COLO668 (cell line): ENCODE data around the gene DARS1.

ENCODE experiments used
- DNase-seq: peaks from one replicate; lab custom pipeline; 2025; ENCODE audit not compliant: unreplicated experiment; lab: John Stamatoyannopoulos, UW

DARS1 gene

GRCh38 chr2:135985018-135985825, at the start of gene DARS1:
DARS1 (minus strand) TSS chr2:135985626; CDS start chr2:135985468, 158 bp downstream.
- peak; percentile 96 for DNase-seq

DNA sequence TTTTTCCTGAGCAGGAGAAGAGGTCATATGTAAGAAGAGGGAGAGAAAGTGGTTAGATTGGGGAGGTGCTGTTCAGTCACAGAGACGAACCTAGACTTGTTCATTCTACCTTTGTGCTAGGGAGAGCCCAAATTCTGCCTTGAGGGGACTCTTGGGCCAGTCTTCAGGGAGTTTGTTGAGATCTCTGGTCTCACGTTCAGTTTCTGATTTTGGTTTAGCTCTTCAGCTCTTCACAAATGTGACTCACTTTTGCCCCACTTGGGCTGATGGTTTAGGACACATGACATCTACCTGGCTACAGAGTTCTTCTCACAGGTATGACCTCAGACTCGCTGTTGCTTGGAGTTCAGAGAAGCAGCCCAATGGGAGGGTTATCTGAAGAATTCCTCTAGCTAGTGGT, 49.2 kb upstream of the DARS1 start:
- DNase-seq, result no peak

DNA sequence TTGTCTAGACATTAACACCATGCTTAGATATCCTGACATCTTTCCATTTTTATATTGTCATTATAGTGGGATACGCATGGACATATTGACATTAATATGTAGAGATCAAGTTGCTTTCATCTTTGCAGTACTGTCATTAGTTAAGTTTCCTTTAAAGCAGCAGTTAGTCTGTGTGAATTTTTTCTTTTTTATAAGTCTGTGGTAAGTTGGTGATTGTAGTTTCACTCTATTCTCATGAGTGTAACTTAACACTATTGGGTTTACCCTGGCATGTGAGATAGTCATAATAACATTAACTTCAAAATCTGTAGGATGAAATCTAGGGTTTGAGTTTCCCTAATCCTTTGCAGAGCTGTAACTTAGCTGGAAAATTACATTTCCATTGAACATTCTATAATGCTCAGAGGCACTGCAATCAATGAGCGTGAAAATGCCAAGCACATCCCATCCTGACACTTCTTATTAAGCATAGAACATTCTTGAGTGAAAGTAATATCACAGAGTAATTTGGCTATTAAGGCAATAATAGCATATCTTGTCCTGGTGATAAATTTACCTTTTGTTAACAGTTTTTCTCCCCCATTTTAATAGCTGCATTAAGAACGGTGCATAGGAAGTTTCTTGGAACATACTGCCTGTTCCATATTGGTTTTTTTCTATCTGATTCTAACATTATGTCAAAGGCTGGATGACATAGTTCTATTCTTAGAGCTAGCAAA, 47.5 kb upstream of the DARS1 start:
- no peak for DNase-seq

GRCh38 chr2:136032192-136032591, 46.8 kb upstream of the DARS1 start:
- no peak for DNase-seq

GRCh38 chr2:136031711-136032110, 46.3 kb upstream of the DARS1 start:
- DNase-seq, result no peak

DNA sequence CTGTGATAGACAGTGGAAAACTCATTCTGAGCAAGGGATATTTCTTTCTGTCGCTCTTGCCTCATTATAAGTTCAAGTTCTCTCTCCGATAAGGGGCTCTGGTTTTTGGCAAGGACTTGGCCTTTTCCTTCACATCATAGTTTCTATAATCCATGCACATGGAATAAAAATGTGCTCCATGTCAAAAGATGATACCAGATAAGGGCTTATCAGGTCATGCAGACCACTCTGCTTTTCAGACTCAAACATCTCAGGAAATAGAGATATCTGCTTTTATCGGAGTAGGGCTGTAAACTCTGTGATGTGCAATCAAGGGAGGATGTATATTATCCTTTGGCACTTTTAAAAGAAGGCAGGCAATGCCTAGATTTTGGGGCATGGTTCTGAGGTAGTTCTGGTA, 45.0 kb upstream of the DARS1 start:
- DNase-seq, result no peak

- DNase-seq, result no peak
Observed at GRCh38 chr2:136029149-136029548, 43.7 kb upstream of the DARS1 start.

DNA sequence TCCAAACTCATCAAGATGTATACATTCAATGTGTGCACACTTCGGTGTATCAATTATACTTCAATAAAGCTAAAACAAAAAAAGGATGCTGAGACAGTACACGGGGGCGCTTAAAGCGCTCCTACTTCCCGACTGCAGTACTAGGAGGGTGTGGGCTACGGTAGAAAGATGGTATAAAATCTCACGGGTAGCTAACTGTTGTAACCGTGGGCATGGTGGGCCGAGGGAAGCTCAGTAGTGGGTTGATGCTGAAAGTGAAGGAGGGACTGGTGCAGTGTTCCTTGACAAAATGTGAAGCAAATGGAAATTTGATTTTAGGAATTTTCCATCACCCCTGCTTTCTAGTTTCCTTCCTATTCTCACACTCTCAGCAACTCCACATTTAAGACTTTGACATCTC, 42.6 kb upstream of the DARS1 start:
- no peak for DNase-seq

- DNase-seq, result no peak
Observed at GRCh38 chr2:136027112-136027511, 41.7 kb upstream of the DARS1 start.

GRCh38 chr2:136025057-136025973, 39.9 kb upstream of the DARS1 start:
- DNase-seq, result peak; percentile 94

- DNase-seq, result no peak
Observed at GRCh38 chr2:136024616-136025015, 39.2 kb upstream of the DARS1 start.

- DNase-seq, result no peak
Observed at GRCh38 chr2:136024185-136024584, 38.8 kb upstream of the DARS1 start.

DNA sequence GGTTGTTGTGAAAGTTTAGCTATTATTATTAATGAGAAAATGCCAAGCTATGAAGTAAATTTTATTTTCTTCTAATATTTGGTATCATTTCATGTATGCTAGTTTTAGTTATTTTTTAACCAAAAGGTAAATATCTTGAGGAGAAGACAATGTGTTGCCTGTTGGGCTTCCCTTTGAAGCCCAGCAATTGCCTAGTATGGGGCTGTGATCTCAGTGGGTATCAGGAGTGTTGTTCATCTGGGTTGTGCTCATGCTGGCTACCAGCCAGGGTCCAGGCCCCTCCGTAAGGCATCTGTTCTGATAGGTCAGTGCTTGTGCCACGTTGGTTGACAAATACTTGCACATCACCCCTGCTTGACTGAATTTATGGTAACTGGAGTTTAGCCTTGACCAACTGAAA, 38.0 kb upstream of the DARS1 start:
- no peak for DNase-seq

GRCh38 chr2:136022396-136023146, 37.1 kb upstream of the DARS1 start:
- DNase-seq, result no peak

- no peak for DNase-seq
Observed at GRCh38 chr2:136021976-136022375, 36.5 kb upstream of the DARS1 start.

DNA sequence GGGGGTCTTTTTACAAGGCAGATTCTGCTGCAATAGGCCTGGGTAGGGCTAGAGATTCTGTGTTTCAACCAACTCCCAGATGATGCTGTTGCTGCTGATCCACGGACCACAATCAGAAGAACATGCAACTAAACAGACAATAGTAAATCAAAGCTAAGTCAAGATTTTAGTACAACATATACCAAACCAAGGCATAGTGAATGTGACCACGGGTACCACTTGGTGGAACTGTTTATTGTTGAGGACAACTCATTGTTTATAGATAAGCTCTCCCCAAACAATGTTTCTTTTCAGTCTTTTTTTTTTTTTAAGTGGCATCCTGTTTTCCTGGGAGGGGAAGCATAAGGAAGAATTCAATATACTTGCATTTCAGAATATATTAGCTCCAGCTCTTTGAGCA, 36.0 kb upstream of the DARS1 start:
- no peak for DNase-seq

DNA sequence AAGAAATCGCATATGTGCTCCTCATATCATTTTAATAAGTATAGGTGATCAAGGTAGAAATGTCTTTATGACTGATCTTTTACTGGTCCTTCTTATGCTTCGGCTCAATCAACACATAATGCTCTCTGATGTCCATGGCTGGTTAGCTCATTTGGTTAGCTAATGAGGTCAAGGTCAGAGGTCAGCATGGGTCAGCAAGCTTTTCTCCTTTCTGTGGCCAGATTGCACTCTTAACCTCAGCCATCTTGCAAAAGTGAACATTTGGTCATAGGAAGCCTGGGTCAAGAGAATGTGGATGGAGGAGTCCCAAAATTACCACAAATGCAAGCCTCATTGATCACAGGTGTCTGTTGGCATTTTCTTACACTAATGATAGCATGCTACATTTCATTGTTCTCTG, 35.4 kb upstream of the DARS1 start:
- DNase-seq, result no peak

DNA sequence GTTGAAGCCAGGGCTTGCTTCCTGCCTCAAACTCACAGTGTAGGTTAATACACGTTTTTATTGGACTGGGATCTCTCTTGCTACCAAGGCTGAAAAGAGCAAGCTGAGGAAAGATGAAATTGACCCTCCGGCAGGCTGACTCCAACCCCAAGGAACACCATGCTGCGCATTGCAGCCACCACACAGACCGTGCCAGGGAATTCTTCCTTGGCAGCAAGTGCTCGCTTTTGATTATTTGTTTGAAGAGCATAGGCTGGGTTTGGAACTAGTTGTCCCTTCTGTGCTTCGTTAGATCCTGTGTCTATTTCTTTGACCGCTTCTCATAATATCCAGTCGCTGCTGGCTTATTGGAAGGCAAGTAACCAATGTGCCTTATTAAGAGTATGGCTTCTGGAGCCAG, 34.4 kb upstream of the DARS1 start:
- no peak for DNase-seq

- no peak for DNase-seq
Observed at GRCh38 chr2:136019306-136019705, 33.9 kb upstream of the DARS1 start.

DNA sequence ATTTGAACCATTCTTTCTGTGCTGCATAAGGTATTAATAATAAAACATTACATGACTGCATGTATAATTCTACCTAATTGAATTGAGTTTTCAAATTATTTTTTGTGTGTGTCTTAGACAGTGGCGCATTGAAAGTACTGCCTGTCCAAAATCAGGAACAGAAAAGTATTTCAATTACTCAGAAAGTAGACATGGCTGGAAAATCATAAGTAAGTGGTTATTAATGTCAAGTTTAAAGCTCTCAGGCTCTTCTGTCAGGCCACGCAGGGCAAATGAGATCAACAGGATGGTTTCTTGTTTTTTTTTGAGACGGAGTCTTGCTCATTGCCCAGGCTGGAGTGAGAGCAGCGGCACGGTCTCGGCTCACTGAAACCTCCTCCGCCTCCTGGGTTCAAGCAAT, 32.4 kb upstream of the DARS1 start:
- DNase-seq, result no peak

DNA sequence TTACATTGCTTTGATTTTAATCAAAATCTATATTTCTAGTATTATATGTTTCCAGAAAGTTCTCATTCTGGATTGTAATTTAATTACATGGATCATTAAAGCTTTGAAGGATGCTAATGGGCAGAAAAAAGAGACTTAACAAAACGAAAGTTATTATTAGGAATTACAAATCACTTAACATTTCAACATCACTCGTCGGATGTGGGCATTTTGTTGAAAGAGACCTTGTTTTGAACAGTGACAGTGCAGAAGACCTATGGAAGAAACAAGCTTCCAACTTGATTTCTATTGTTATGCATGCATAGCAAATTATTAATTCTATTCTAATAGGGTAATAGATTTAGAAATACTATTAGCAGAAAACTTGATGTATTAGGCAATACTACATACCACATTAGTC, 31.4 kb upstream of the DARS1 start:
- no peak for DNase-seq
